NCI-H1417 (cell line): ENCODE results near the gene NR1H3.
"Not testable (repeated sequence)": the region's sequence is repeated elsewhere in the genome, so short reads cannot be mapped to it uniquely, and the experiment has no call there.

Source experiments
- DNase-seq, 3 experiments: peaks; one replicate each; lab custom pipeline; 2025; lab: John Stamatoyannopoulos, UW

Gene NR1H3

GRCh38 chr11:47306484-47306844 is 48.7 kb downstream of the NR1H3 start:
- DNase-seq = no peak

GRCh38 chr11:47308050-47308823 is 50.4 kb downstream of the NR1H3 start:
- DNase-seq = no peak

- no peak for DNase-seq
Measured at GRCh38 chr11:47314992-47315391, 57.2 kb downstream of the NR1H3 start.

- not testable (repeated sequence) for DNase-seq
Measured at GRCh38 chr11:47316501-47316900, 58.7 kb downstream of the NR1H3 start.

- DNase-seq = no peak
Measured at GRCh38 chr11:47317064-47317828, 59.5 kb downstream of the NR1H3 start.

GRCh38 chr11:47318166-47318565 is 60.4 kb downstream of the NR1H3 start:
- no peak for DNase-seq
